ENCODE data around the gene BANF2. TPM values are rescaled to one million over a fixed set of nuclear protein-coding genes. Genes with fewer than 3 reads are reported as not detected.

BANF2 gene
- total and polyA plus RNA-seq, 2 of the 4 experiments (the other 2 are of a cell fraction): not detected

DNA sequence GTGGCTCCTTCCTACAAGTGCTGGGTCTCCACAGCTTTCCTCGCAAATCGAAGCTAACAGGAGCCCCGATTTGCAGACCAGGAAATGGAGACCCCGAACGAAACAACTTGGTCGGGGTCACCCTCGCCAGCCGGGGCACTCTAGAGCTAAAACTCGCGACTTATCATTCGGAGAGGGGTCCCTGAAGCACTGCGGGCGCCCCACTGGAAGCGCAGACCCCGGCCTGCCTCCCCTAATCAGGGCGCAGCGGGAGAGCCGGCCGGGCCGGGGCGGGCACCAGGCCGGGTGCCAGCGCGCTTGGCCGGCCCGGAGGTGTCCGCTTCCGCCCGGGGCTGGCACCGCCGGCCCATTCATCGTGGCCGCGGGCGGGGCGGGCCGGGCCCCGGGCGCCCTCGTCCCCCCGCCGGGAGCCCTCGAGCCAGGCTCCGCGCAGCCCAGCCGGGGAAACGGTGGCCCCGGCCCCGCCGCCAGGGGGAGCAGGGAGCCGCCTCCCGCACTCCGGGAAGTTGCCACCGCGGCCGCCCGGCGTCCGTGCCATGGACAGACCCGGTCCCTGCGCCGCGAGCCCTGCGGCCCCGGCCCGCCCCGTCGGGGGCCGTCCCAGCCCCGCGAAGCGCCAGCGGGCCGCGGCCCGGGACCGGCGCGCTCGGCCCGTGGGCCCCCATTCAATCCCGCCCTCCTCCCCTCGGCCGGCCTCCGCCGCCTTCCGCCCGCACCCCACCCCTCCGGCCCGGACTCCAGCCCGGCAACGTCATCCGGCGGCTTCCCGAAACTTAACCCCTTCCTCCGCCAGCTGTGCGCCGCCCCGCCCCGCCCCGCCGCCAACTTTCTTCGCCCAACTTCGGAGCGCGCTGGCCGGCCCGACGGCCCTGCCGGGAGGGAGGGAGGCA, 18.7 kb upstream of the BANF2 start (continued):
- TF ChIP-seq, protein P1, sequence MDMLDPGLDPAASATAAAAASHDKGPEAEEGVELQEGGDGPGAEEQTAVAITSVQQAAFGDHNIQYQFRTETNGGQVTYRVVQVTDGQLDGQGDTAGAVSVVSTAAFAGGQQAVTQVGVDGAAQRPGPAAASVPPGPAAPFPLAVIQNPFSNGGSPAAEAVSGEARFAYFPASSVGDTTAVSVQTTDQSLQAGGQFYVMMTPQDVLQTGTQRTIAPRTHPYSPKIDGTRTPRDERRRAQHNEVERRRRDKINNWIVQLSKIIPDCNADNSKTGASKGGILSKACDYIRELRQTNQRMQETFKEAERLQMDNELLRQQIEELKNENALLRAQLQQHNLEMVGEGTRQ (IDR thresholded peaks at IDR 0.05; ENCODE audit: low read depth, low read length): no peak
- TF ChIP-seq FOS (IDR thresholded peaks at IDR 0.05; ENCODE audit: low read depth, low read length) (no peak), CHD1 (IDR thresholded peaks at IDR 0.05; ENCODE audit: low read depth, low read length) (no peak)

Data from IMR-90 (cell line).